Measurements from ENCODE around the gene RAB8B.

The RAB8B gene

DNA sequence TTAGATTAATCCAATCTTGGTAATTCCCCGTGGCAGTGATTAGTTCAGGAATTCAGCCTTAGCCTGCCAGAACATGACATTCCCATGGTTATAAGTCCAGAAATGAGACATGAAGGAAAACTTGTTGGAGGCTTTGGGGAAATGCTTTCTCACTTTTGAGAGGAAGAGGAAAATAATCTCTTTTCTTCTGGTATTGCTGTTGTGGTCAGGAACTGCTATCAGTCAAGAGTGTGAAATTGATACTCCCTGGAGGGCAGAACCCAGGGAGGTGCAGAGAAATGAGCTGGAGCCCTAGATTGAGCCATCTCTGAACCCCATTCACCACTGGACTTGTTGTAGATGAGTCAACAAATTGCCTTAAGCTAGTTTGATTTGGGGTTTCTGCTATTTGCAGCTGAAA, 49.4 kb downstream of the RAB8B start:
- peak; percentile 55 for DNase-seq

GRCh38 chr15:63240109-63240508, 50.7 kb downstream of the RAB8B start:
- DNase-seq = no peak

DNA sequence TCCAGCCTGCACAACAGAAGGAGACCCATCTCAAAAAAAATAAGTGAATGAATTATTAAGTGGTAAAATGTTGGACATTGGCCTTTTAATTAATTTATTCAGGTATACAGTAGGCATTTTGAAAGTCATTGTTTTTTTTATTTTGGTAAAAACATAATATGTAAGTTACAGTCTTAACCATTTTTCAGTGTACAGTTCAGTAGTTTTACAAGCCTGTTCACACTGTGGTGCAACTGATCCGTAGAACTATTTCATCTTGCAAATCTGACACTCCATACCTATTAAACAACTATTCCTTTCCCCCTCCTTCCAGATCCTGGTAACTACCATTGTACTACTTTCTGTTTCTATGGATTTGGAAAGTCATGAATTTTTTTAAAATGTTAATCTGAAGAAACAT, 51.9 kb downstream of the RAB8B start:
- DNase-seq = no peak

DNA sequence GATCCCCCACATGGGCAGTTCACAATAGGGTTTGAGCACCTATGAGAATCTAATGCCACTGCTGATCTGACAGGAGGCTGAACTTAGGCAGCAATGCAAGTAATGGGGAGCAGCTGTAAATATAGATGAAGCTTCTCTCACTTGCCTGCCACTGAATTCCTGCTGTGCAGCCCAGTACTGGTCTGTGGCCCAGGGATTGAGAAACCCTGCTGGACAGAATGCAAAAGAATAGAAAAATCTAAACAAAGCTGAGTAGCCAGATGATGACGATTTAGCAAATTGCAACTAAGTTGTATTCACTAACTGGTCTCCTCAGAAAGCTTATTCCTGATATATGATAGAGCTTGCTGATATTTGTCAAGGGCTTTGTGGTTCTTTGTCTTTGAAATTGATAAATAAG, 53.7 kb downstream of the RAB8B start:
- DNase-seq = no peak

DNA sequence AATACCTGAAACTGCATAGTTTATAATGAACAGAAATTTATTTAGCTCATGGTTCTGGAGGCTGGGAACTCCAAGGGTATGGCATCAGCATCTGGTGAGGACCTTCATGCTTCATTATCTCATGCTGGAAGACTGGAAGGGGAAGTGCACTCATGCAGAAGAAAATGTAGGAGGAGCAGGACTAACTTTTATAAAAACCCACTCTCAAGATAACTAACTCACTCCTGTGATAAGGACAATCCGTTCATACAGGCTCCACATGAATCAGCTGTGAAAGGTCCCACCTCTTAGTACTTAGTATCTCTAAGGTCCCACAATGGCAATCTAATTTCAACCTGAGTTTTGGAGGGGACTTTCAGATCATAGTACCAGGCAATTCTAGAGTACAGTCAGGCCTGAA, 54.4 kb downstream of the RAB8B start:
- DNase-seq = peak; percentile 74

GRCh38 chr15:63244399-63244798, 55.0 kb downstream of the RAB8B start:
- no peak for DNase-seq

- DNase-seq = no peak
Measured at GRCh38 chr15:63244976-63245645, 55.7 kb downstream of the RAB8B start.

DNA sequence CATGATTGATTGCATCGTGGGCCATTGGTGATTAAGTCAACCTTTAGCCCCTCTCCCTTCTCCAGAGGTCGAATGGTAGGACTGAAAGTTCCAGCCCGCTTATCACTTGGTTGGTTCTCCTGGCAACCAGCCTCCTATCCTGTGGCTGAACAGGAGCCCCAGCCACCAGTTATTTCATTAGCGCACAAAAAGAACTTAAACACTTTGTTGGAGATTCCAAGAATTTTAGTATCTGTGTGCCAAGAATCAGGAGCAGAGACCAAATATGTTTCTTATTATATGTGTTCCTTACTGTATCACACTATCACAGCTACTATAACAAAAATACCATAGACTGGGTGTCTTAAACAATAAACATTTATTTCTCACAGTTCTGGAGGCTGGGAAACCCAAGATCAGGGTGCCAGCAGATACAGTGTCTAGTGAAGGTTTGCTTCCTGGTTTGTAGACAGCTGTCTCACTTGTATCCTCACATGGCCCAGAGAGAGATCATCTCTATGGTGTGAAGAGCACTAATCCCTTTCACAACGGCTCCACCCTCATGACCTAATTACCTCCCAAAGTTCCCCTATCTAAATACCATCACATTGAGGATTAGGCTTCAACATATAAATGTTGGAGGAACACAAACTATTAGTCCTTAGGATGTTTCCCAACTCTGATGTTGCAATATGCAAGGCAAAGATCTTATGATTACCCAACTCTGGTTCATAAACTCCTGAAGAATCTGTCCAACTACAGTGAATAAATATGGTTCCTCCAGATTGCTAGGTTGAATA, 57.5 kb downstream of the RAB8B start:
- DNase-seq = peak; percentile 98

GRCh38 chr15:63250312-63250965, 61.0 kb downstream of the RAB8B start:
- no peak for DNase-seq

- no peak for DNase-seq
Measured at GRCh38 chr15:63251701-63252100, 62.3 kb downstream of the RAB8B start.

GRCh38 chr15:63252292-63252691, 62.9 kb downstream of the RAB8B start:
- DNase-seq = no peak

GRCh38 chr15:63254991-63255390, 65.6 kb downstream of the RAB8B start:
- DNase-seq = no peak

GRCh38 chr15:63255489-63255990, 66.1 kb downstream of the RAB8B start:
- DNase-seq = no peak

GRCh38 chr15:63256433-63257274, 67.2 kb downstream of the RAB8B start:
- DNase-seq = no peak

GRCh38 chr15:63258658-63259057, 69.3 kb downstream of the RAB8B start:
- peak; percentile 41 for DNase-seq

GRCh38 chr15:63260791-63261190, 71.4 kb downstream of the RAB8B start:
- DNase-seq = no peak

DNA sequence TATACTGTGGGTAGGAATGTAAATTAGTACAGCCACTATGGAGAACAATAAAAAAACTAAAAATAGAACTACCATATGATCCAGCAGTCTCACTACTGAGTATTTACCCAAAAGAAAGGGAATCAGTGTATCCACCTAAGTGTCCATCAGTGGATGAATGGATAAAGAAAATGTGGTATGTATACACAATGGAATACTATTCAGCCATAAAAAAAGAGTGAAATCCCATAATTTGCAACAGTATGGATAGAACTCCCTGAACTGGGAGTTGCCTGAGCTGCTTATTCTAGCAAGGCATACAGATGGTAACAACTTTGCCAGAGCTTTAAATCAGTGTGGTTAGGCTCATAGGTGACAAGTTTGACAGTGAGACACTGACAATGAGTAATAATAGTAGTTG, 71.9 kb downstream of the RAB8B start:
- DNase-seq = no peak

DNA sequence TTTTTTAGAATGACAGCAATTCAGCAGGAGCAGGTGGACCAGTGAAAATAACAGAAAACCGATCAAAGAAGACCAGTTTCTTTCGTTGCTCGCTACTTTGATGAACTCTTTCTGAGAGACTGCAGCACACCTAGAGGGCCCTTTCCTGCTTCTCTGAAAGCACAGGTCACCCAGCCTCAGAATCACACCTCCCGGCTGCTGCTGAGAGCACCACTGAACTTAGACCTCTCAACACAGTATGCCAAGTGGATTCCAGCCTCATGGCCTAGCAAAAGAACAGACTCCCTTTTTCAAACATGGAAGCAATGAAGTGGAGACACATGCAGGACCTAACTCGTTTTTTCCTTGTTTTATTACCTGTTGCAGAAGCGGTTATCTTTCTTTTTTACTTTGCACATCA, 74.1 kb downstream of the RAB8B start:
- no peak for DNase-seq

- DNase-seq = no peak
Measured at GRCh38 chr15:63264688-63265293, 75.4 kb downstream of the RAB8B start.

- no peak for DNase-seq
Measured at GRCh38 chr15:63274427-63274826, 85.0 kb downstream of the RAB8B start.

DNA sequence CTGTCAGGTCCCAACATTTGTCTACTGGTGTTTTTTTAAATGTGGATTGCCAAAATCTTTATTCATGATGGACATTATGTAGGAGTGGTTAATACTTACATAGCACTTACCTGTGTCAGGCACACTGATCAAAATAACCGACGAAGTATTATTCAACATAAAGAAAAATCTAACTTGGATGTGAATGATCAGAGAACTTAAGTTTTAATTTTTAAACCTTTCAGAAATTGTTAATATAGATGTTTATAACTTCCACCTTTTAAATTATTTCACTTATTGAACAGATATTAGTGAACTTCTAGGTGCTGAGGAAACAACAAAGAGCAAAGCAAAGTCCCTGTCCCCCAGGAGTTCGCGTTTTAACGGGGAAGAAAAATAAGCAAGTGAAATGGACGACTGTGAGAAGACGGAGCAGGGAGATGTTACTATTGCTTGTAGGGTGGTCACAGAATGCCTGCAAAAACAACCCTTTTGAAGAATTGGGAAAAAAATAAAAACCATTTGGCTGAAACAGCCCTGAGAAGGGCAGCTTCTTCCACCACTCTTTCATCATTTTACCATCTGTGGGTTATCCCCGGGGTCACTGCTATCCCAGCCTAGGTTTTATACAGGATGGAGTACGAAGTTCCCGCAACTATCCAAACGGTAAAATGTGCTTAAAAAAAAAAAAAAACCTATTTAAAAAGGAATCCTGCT, 87.1 kb downstream of the RAB8B start:
- no peak for DNase-seq
